B cell (primary cell): ENCODE measurements around the gene ZNF749. TPM values are rescaled to one million over a fixed set of nuclear protein-coding genes. Genes with fewer than 3 reads are reported as not detected.
A peak's percentile ranks its signal among the peaks of the same experiment; 100 is the strongest.

ENCODE experiments used
- ATAC-seq: fragments of 200-7000 bp; cut with Tn5 transposase; one replicate; pipeline ENCODE4 v1.10.0; 2021; ENCODE audit warnings: low read depth, mild to moderate bottlenecking, moderate number of reproducible peaks, moderate library complexity
- CTCF ChIA-PET: fragments of 350-600 bp; sonication (Branson Sonifier 250); formaldehyde crosslinking; loops from one replicate; lab custom pipeline; 2021; ENCODE audit warnings: antibody characterized with exemption, inconsistent platforms; lab: Charles Lee
- POLR2A ChIA-PET: fragments of 350-600 bp; sonication (Branson Sonifier 250); formaldehyde crosslinking; loops from one replicate; lab custom pipeline; 2021; ENCODE audit warnings: antibody characterized with exemption; lab: Charles Lee
- DNase-seq: peaks from one replicate; pipeline ENCODE4 v3.0.0; 2013
- H2AFZ ChIP-seq: 2 replicates; pipeline ENCODE4 v1.6.1; 2012; ENCODE audit warnings: mild to moderate bottlenecking, low read depth, low read length; ENCODE audit not compliant: insufficient read depth, poor library complexity, severe bottlenecking
- H3K27ac ChIP-seq, 2 donors: 1 replicate in 1 of 2; 2 replicates in 1 of 2; pipeline ENCODE4 v1.5.1; 2012 to 2013; ENCODE audit warnings: low read length in 2 of 2, mild to moderate bottlenecking in 2 of 2, moderate library complexity in 1 of 2
- H3K27me3 ChIP-seq, 4 experiments: fragments of 200-600 bp in 1 of 4; sonication (generic) in 1 of 4; replicated peaks in 1 of 4; 1 replicate in 2 of 4; 2 replicates in 2 of 4; pipeline versions ENCODE4 v1.6.1 to v1.7.0; 2013 to 2016; ENCODE audit warnings: low read length in 3 of 4, mild to moderate bottlenecking in 2 of 4, mixed read lengths in 1 of 4, moderate library complexity in 1 of 4; ENCODE audit not compliant: insufficient read depth in 4 of 4, control insufficient read depth in 3 of 4; ENCODE audit errors: control extremely low read depth in 1 of 4
- H3K36me3 ChIP-seq, 2 experiments: replicated peaks in 1 of 2; 1 replicate in 1 of 2; 2 replicates in 1 of 2; pipeline versions ENCODE4 v1.6.1 to v1.7.1; 2013; ENCODE audit warnings: low read length in 1 of 2; ENCODE audit not compliant: insufficient read depth in 2 of 2, control insufficient read depth in 1 of 2; ENCODE audit errors: control extremely low read depth in 1 of 2, extremely low read depth in 1 of 2
- H3K4me1 ChIP-seq, 2 donors: fragments of 200-600 bp in 1 of 2; sonication (generic) in 1 of 2; 1 replicate in 1 of 2; 2 replicates in 1 of 2; pipeline versions ENCODE4 v1.5.1 to v1.6.1; 2013 to 2017; ENCODE audit warnings: low read length in 2 of 2; ENCODE audit not compliant: control insufficient read depth in 2 of 2, insufficient read depth in 2 of 2
- H3K4me2 ChIP-seq: replicated peaks from 2 replicates; pipeline ENCODE3; 2012; ENCODE audit warnings: mild to moderate bottlenecking, low read depth, low read length; ENCODE audit not compliant: poor library complexity, severe bottlenecking
- H3K4me3 ChIP-seq, 5 experiments: fragments of 200-600 bp in 1 of 5; sonication (generic) in 1 of 5; 1 replicate in 3 of 5; 2 replicates in 2 of 5; pipeline versions ENCODE4 v1.5.1 to v1.7.0; 2011 to 2016; ENCODE audit warnings: low read length in 4 of 5, mild to moderate bottlenecking in 4 of 5, low read depth in 2 of 5, control low read depth in 1 of 5, moderate library complexity in 1 of 5; ENCODE audit not compliant: insufficient read depth in 1 of 5; ENCODE audit errors: control extremely low read depth in 1 of 5, extremely low read depth in 1 of 5
- H3K79me2 ChIP-seq: fragments of 200-600 bp; sonication (generic); one replicate; pipeline ENCODE4 v1.6.0; 2016; ENCODE audit warnings: low read length; ENCODE audit not compliant: control insufficient read depth, insufficient read depth
- H3K9ac ChIP-seq: fragments of 200-600 bp; sonication (generic); 2 replicates; pipeline ENCODE4 v1.6.1; 2017; ENCODE audit warnings: mild to moderate bottlenecking, low read length, moderate library complexity
- H3K9me3 ChIP-seq, 3 donors: one replicate each; pipeline versions ENCODE4 v1.6.1 to v1.7.1; 2013; ENCODE audit warnings: low read length in 2 of 3; ENCODE audit not compliant: control insufficient read depth in 2 of 3, insufficient read depth in 1 of 3; ENCODE audit errors: control extremely low read depth in 1 of 3
- H4K20me1 ChIP-seq: 2 replicates; pipeline ENCODE4 v1.6.0; 2012; ENCODE audit warnings: mild to moderate bottlenecking, low read length; ENCODE audit not compliant: insufficient read depth, control insufficient read depth, poor library complexity, severe bottlenecking
- H3K27ac Mint-ChIP-seq: one replicate; pipeline ENCODE4 v1.8.0; 2021; ENCODE audit warnings: mixed read lengths
- H3K27me3 Mint-ChIP-seq: one replicate; pipeline ENCODE4 v1.8.0; 2021; ENCODE audit warnings: mixed read lengths
- H3K4me1 Mint-ChIP-seq: one replicate; pipeline ENCODE4 v1.8.0; 2021; ENCODE audit warnings: mixed read lengths
- H3K4me3 Mint-ChIP-seq: one replicate; pipeline ENCODE4 v1.8.0; 2021; ENCODE audit warnings: mixed read lengths
- H3K9me3 Mint-ChIP-seq: one replicate; pipeline ENCODE4 v1.8.0; 2022; ENCODE audit warnings: mixed read lengths; ENCODE audit not compliant: insufficient read depth
- CTCF ChIP-seq: fragments of 200-600 bp; IDR thresholded peaks from one replicate; pipeline ENCODE4 v1.8.0; 2022; ENCODE audit warnings: antibody characterized with exemption, mild to moderate bottlenecking
- EZH2 ChIP-seq: IDR thresholded peaks from 2 replicates; pipeline ENCODE4 v1.6.1; 2012; ENCODE audit warnings: borderline replicate concordance, low read depth, mild to moderate bottlenecking, moderate library complexity, low read length; ENCODE audit not compliant: insufficient read depth, poor library complexity, severe bottlenecking
- WGBS: methylation state at CpG from one replicate; pipeline ENCODE4 v1.1.5; 2013; ENCODE audit warnings: missing lambda C conversion rate; ENCODE audit not compliant: insufficient coverage; 5-methylcytosine and 5-hydroxymethylcytosine counted together
- intact Hi-C: fragments of 100-400 bp; cut with micrococcal nuclease; formaldehyde crosslinking; loops from one replicate; pipeline ENCODE4 v1.10.0; 2022
- polyA plus RNA-seq: library from polyadenylated mRNA; depleted of rRNA; stranded (reverse); fragments of >200 nt; gene quantifications from 2 replicates; pipeline ENCODE4 v1.2.3, GENCODE V29; 2012
- total RNA-seq, 2 donors: library from RNA; stranded (reverse); fragments of 120-200 nt in 1 of 2; gene quantifications; 1 replicate in 1 of 2; 2 replicates in 1 of 2; pipeline versions ENCODE4 v1.2.3 to v1.2.4, GENCODE V29; 2013 to 2022

Gene ZNF749
- total and polyA plus RNA-seq, 2 donors (not counting 1 experiment from before 2014, with no cell fraction given): 9.3 to 20.1 TPM

GRCh38 chr19:57436417-57436816 lies 1.3 kb downstream of the ZNF749 start:
- H3K27me3 Mint-ChIP-seq: no peaks in the 10 kb centered on the region
- peaks cover 4 to 6% of the 10 kb centered on the region in 2 experiments for H3K36me3 ChIP-seq
- peak overlapping the region; percentile 99 for H3K4me3 Mint-ChIP-seq

GRCh38 chr19:57437931-57438330 lies 2.8 kb downstream of the ZNF749 start:
- no peak overlapping the region for H3K4me3 Mint-ChIP-seq

More at GRCh38 chr19:57436417-57436816, 1.3 kb downstream of the ZNF749 start:
- no peak overlapping the region for H3K4me3 ChIP-seq
- ATAC-seq: no peak
- no peak for DNase-seq
- Mint-ChIP-seq H3K4me1 (peaks cover 30% of the 10 kb centered on the region), H3K9me3 (no peaks in the 10 kb centered on the region), H3K27ac (no peak overlapping the region)
- peaks cover 0 to 10% (median 0%) of the 10 kb centered on the region in 3 donors for H3K9me3 ChIP-seq
- no peak overlapping the region for H3K27ac ChIP-seq
- WGBS: no CpG with 5 or more reads among the region's 1 CpG
- no peak for TF ChIP-seq EZH2
- TF ChIP-seq CTCF: no peak
- ChIA-PET CTCF (no interaction called here), POLR2A (no interaction called here)
- no peaks in the 10 kb centered on the region for H4K20me1 ChIP-seq
- intact Hi-C loops: loop anchor here (5.0 to 10.0 kb wide), 2 partner anchors 378 to 1044 kb away; partner anchors contain the start of genes ZNF552 and ZNF582
- H2AFZ ChIP-seq: no peak overlapping the region
- peaks cover 17% of the 10 kb centered on the region in 2 donors for H3K4me1 ChIP-seq
- H3K79me2 ChIP-seq: peaks cover 58% of the 10 kb centered on the region
- H3K27me3 ChIP-seq: no peaks in the 10 kb centered on the region
- no peak overlapping the region for H3K9ac ChIP-seq
- peak overlapping the region; percentile 99 for H3K4me2 ChIP-seq

More at GRCh38 chr19:57437931-57438330, 2.8 kb downstream of the ZNF749 start:
- no peaks in the 10 kb centered on the region for H4K20me1 ChIP-seq
- H3K27ac ChIP-seq: no peak overlapping the region
- H3K9ac ChIP-seq: no peak overlapping the region
- TF ChIP-seq EZH2 (no peak), CTCF (no peak)
- H3K9me3 ChIP-seq: peaks cover 0 to 18% (median 0%) of the 10 kb centered on the region in 3 donors
- H3K27ac Mint-ChIP-seq: no peak overlapping the region
- peaks cover 4 to 9% of the 10 kb centered on the region in 2 experiments for H3K36me3 ChIP-seq
- 96% methylated on average over 3 of the region's 4 CpGs for WGBS
- H3K27me3 ChIP-seq: no peaks in the 10 kb centered on the region
- peaks cover 71% of the 10 kb centered on the region for H3K79me2 ChIP-seq
- ATAC-seq (no peak), DNase-seq (no peak)
- H3K9me3 Mint-ChIP-seq: no peaks in the 10 kb centered on the region
- H3K4me3 ChIP-seq: no peak overlapping the region
- H3K4me1 ChIP-seq: peaks cover 17% of the 10 kb centered on the region in 2 donors
- peaks cover 30% of the 10 kb centered on the region for H3K4me1 Mint-ChIP-seq
- ChIA-PET POLR2A (no interaction called here), CTCF (no interaction called here)
- H3K4me2 ChIP-seq: no peak overlapping the region
- intact Hi-C loops: loop anchor here (5.0 to 10.0 kb wide), 2 partner anchors 377 to 1046 kb away; partner anchors contain the start of genes ZNF552 and ZNF582
- H2AFZ ChIP-seq: no peak overlapping the region
- no peaks in the 10 kb centered on the region for H3K27me3 Mint-ChIP-seq
